K562 (cell line): ENCODE measurements around the gene C10orf90. TPM values are rescaled to one million over a fixed set of nuclear protein-coding genes. Genes with fewer than 3 reads are reported as not detected.

Experiments
- ATAC-seq: fragments of 200-7000 bp; cut with Tn5 transposase; 3 replicates; pipeline ENCODE4 v1.9.1; 2020; ENCODE audit warnings: moderate library complexity
- BruUV-seq: library from RNA; stranded (reverse); fragments of 400-500 nt; replicated peaks from 2 replicates; lab custom pipeline; 2021; lab: Mats Ljungman, UMichigan
- CTCF ChIA-PET: fragments of 300-600 bp; formaldehyde crosslinking; extraction: SDS; loops from one replicate; lab custom pipeline; 2021; ENCODE audit warnings: low intra/inter-chr PET ratio; lab: Yijun Ruan, JAX
- POLR2A ChIA-PET: fragments of 300-600, 350-650 bp; sonication (Branson Sonifier 250); formaldehyde crosslinking; extraction: SDS; loops from one replicate; lab custom pipeline; 2021; ENCODE audit warnings: antibody characterized with exemption, inconsistent platforms; lab: Yijun Ruan, JAX
- DNase-seq, 4 experiments: peaks; one replicate each; pipeline versions ENCODE4 v3.0.0 to v3.0.0-alpha.2; 2011 to 2018; ENCODE audit warnings: low spot score in 3 of 4, mixed read lengths in 3 of 4; ENCODE audit errors: extremely low read depth in 1 of 4
- FAIRE-seq: peaks from 2 replicates; lab custom pipeline; 2011; peaks lifted over from hg19 to GRCh38; lab: Jason Lieb, UNC
- H2AFZ ChIP-seq: 2 replicates; pipeline ENCODE4 v1.6.0; 2011; ENCODE audit warnings: low read depth, low read length, control low read depth, inconsistent platforms
- H3K27ac ChIP-seq: fragments of 200-600 bp; 3 replicates; pipeline ENCODE4 v1.8.0; 2011; ENCODE audit warnings: low read depth, mild to moderate bottlenecking, control low read depth, inconsistent platforms, low read length, moderate library complexity, mixed read lengths; ENCODE audit errors: extremely low read depth
- H3K27me3 ChIP-seq, 2 experiments: fragments of 300-600 bp in 1 of 2; 2 replicates in 1 of 2; 3 replicates in 1 of 2; pipeline versions ENCODE4 v1.6.0 to v1.8.0; 2011; ENCODE audit warnings: inconsistent platforms in 2 of 2, low read length in 2 of 2, mild to moderate bottlenecking in 1 of 2, mixed read lengths in 1 of 2, moderate library complexity in 1 of 2; ENCODE audit not compliant: control insufficient read depth in 2 of 2, insufficient read depth in 2 of 2
- H3K36me3 ChIP-seq: fragments of 300-600 bp; 3 replicates; pipeline ENCODE4 v1.8.0; 2011; ENCODE audit warnings: mild to moderate bottlenecking, low read length, inconsistent platforms; ENCODE audit not compliant: control insufficient read depth, insufficient read depth
- H3K4me1 ChIP-seq, 2 experiments: fragments of 200-600 bp in 1 of 2; replicated peaks in 1 of 2; 2 replicates in 1 of 2; 3 replicates in 1 of 2; pipeline versions ENCODE4 v1.5.1 to v1.8.0; 2011; ENCODE audit warnings: inconsistent platforms in 2 of 2, low read length in 2 of 2, mild to moderate bottlenecking in 1 of 2, mixed read lengths in 1 of 2, moderate library complexity in 1 of 2; ENCODE audit not compliant: control insufficient read depth in 2 of 2, insufficient read depth in 2 of 2
- H3K4me2 ChIP-seq: 2 replicates; pipeline ENCODE4 v1.6.1; 2011; ENCODE audit warnings: low read length, control low read depth, inconsistent platforms, mixed read lengths; ENCODE audit not compliant: insufficient read depth
- H3K4me3 ChIP-seq: fragments of 200-600 bp; sonication (generic), shearing (Covaris generic); 2 replicates; pipeline ENCODE4 v1.5.1; 2016; ENCODE audit warnings: control low read depth, inconsistent platforms
- H3K79me2 ChIP-seq: fragments of 200-600 bp; 3 replicates; pipeline ENCODE4 v1.8.0; 2011; ENCODE audit warnings: low read length, inconsistent platforms; ENCODE audit not compliant: control insufficient read depth, insufficient read depth
- H3K9ac ChIP-seq, 2 experiments: 2 replicates each; pipeline versions ENCODE4 v1.6.0 to v1.6.1; 2011; ENCODE audit warnings: low read depth in 2 of 2, low read length in 2 of 2, control low read depth in 1 of 2, inconsistent platforms in 1 of 2, mild to moderate bottlenecking in 1 of 2, mixed read lengths in 1 of 2; ENCODE audit not compliant: insufficient read depth in 1 of 2
- H3K9me1 ChIP-seq: one replicate; pipeline ENCODE4 v1.6.0; 2011; ENCODE audit warnings: inconsistent platforms, mild to moderate bottlenecking, low read length, moderate library complexity; ENCODE audit not compliant: control insufficient read depth, insufficient read depth
- H3K9me3 ChIP-seq: replicated peaks from 2 replicates; pipeline ENCODE4 v1.5.1; 2011; ENCODE audit warnings: low read depth, low read length, inconsistent platforms; ENCODE audit not compliant: control insufficient read depth, insufficient read depth
- H4K20me1 ChIP-seq: replicated peaks from 2 replicates; pipeline ENCODE4 v1.6.1; 2011; ENCODE audit warnings: low read length, inconsistent platforms, mixed read lengths; ENCODE audit not compliant: control insufficient read depth, insufficient read depth
- CBX2 ChIP-seq: fragments of 200-600 bp; sonication (generic); IDR thresholded peaks from one replicate; pipeline ENCODE4 v1.6.1; 2012; ENCODE audit warnings: mild to moderate bottlenecking, low read length, inconsistent platforms; ENCODE audit not compliant: insufficient read depth, poor library complexity, severe bottlenecking
- CCNT2 ChIP-seq: IDR thresholded peaks from 2 replicates; pipeline ENCODE4 v1.6.1; 2011; ENCODE audit warnings: borderline replicate concordance, low read depth, mild to moderate bottlenecking, moderate library complexity, mixed read lengths, low read length; ENCODE audit not compliant: insufficient read length; ENCODE audit errors: extremely low read depth
- MBD2 ChIP-seq: sonication (generic); IDR thresholded peaks from 2 replicates; pipeline ENCODE4 v1.6.1; 2016; ENCODE audit warnings: low read depth, borderline replicate concordance
- MCM5 ChIP-seq: fragments of 450-650 bp; IDR thresholded peaks from 2 replicates; pipeline ENCODE4 v1.6.1; 2016; ENCODE audit warnings: low read depth
- MEIS2 ChIP-seq: fragments of 450-650 bp; IDR thresholded peaks from 2 replicates; pipeline ENCODE4 v1.6.1; 2014; ENCODE audit warnings: mild to moderate bottlenecking; ENCODE audit not compliant: partially characterized antibody
- MXD1 ChIP-seq: fragments of 250-450 bp; sonication (Bioruptor Pico); IDR thresholded peaks from 2 replicates; pipeline ENCODE4 v1.8.0; 2021; ENCODE audit warnings: borderline replicate concordance, mild to moderate bottlenecking, moderate library complexity; ENCODE audit not compliant: poor library complexity, severe bottlenecking
- PRDM10 ChIP-seq: fragments of 450-650 bp; IDR thresholded peaks from 2 replicates; pipeline ENCODE4 v1.6.1; 2018; ENCODE audit not compliant: partially characterized antibody
- SAFB2 ChIP-seq: fragments of 200-400 bp; formaldehyde crosslinking; IDR thresholded peaks from 2 replicates; pipeline ENCODE4 v1.6.1; 2018; ENCODE audit warnings: borderline replicate concordance, low read length, low read depth, moderate library complexity; ENCODE audit not compliant: severe bottlenecking
- SLC30A9 ChIP-seq: fragments of 250-450 bp; sonication (Bioruptor Pico); IDR thresholded peaks from 2 replicates; pipeline ENCODE4 v1.8.0; 2022; ENCODE audit warnings: mild to moderate bottlenecking, moderate library complexity
- SMAD2 ChIP-seq: fragments of 150-350 bp; IDR thresholded peaks from 2 replicates; pipeline ENCODE4 v1.6.1; 2014; ENCODE audit warnings: low read depth, mild to moderate bottlenecking, low read length
- TARDBP ChIP-seq: fragments of 450-650 bp; IDR thresholded peaks from 2 replicates; pipeline ENCODE4 v1.6.1; 2016
- TEAD2 ChIP-seq: fragments of 450-650 bp; IDR thresholded peaks from 2 replicates; pipeline ENCODE4 v1.6.1; 2016; ENCODE audit warnings: missing genetic modification characterization, control low read depth, missing compliant biosample characterization
- YY1 ChIP-seq, 3 experiments: IDR thresholded peaks; 2 replicates each; pipeline ENCODE4 v1.6.1; 2011; ENCODE audit warnings: low read length in 2 of 3, mild to moderate bottlenecking in 2 of 3, moderate library complexity in 2 of 3, borderline replicate concordance in 1 of 3, control low read depth in 1 of 3, low read depth in 1 of 3; ENCODE audit not compliant: insufficient read depth in 3 of 3, insufficient replicate concordance in 2 of 3, control insufficient read depth in 1 of 3, insufficient read length in 1 of 3; ENCODE audit errors: extremely low read depth in 1 of 3
- ZKSCAN3 ChIP-seq: fragments of 250-450 bp; sonication (Bioruptor Pico); IDR thresholded peaks from 2 replicates; pipeline ENCODE4 v1.4.0; 2020
- ZNF354B ChIP-seq: fragments of 250-450 bp; sonication (Bioruptor Pico); IDR thresholded peaks from 2 replicates; pipeline ENCODE4 v1.4.0; 2020
- ZNF644 ChIP-seq: fragments of 200-800 bp; sonication (Bioruptor generic); IDR thresholded peaks from 2 replicates; pipeline ENCODE4 v1.6.1; 2016; ENCODE audit warnings: low read depth, missing genetic modification characterization, missing compliant biosample characterization
- WGBS: fragments of 100-300 bp; shearing (Covaris generic); methylation state at CpG from one replicate; pipeline ENCODE4 v1.1.6; 2016; ENCODE audit warnings: low coverage, mixed read lengths; ENCODE audit not compliant: insufficient coverage; ENCODE audit errors: missing lambda C conversion rate; 5-methylcytosine and 5-hydroxymethylcytosine counted together
- in situ Hi-C: fragments of 300-500 bp; cut with MboI; formaldehyde crosslinking; loops from 4 replicates; pipeline ENCODE4 v1.15.0; 2018; ENCODE audit warnings: inconsistent platforms, mixed read lengths
- intact Hi-C: fragments of 100-400 bp; cut with micrococcal nuclease; formaldehyde crosslinking; loops from 2 replicates; pipeline ENCODE4 v1.14.2; 2022
- polyA plus RNA-seq, 8 experiments: library from polyadenylated mRNA; depleted of rRNA in 4 of 8; stranded (reverse) in 5 of 8; unstranded in 3 of 8; fragments of >200 nt; fragmentation: Nextera tagmentation in 2 of 8; fragmentation: Illumina TruSeq in 1 of 8; extraction: Ambion mirVana in 2 of 8; extraction: Trizol in 1 of 8; gene quantifications; 2 replicates each; pipeline versions ENCODE4 v1.2.1 to v1.2.3, GENCODE V29; 2011 to 2014; ENCODE audit warnings: inconsistent platforms in 1 of 8, missing spikeins in 1 of 8
- total RNA-seq, 7 experiments: library from RNA; depleted of rRNA in 6 of 7; stranded (reverse); fragments of >200 nt in 6 of 7; fragmentation: Illumina TruSeq in 2 of 7; extraction: Trizol in 2 of 7; gene quantifications; 2 replicates each; pipeline versions ENCODE4 v1.2.1 to v1.2.3, GENCODE V29; 2011 to 2021; ENCODE audit warnings: low replicate concordance in 1 of 7

The C10orf90 gene
- total and polyA plus RNA-seq, 9 of the 15 experiments (the other 6 are each of a cell fraction or from before 2014, with no cell fraction given), result not detected

- CTCF ChIA-PET, result interaction anchor here (0.6 kb wide), 1 partner anchor 904 kb away, joined by 3 read pairs; no protein-coding TSS in a partner anchor
- H3K27me3 ChIP-seq, result no peaks in the 10 kb centered on the region
- no peak overlapping the region for H3K9ac ChIP-seq
- in situ Hi-C loops, result no loop called here
- no peaks in the 10 kb centered on the region for H3K36me3 ChIP-seq
- H2AFZ ChIP-seq, result no peak overlapping the region
- 3% methylated on average over 9 of the region's 9 CpGs for WGBS
- H3K27ac ChIP-seq, result no peak overlapping the region
- no peaks in the 10 kb centered on the region for H4K20me1 ChIP-seq
- FAIRE-seq (no peak), DNase-seq (no peak), ATAC-seq (no peak)
- H3K4me3 ChIP-seq, result no peak overlapping the region
- intact Hi-C loops, result no loop called here
- BruUV-seq, result no TSS peak
- H3K9me3 ChIP-seq, result no peaks in the 10 kb centered on the region
- no peaks in the 10 kb centered on the region for H3K9me1 ChIP-seq
- no peaks in the 10 kb centered on the region for H3K79me2 ChIP-seq
- POLR2A ChIA-PET, result no interaction called here
- TF ChIP-seq ZNF644 (no peak), TEAD2 (no peak), SAFB2 (no peak), YY1 (IDR thresholded peaks at IDR 0.05; ENCODE audit: borderline replicate concordance in 1 of 3, control insufficient read depth in 1 of 3, extremely low read depth in 1 of 3, insufficient read depth in 3 of 3, insufficient read length in 1 of 3, insufficient replicate concordance in 2 of 3, low read depth in 1 of 3, low read length in 2 of 3) (no peak), ZKSCAN3 (CRISPR knock-in tag) (no peak), CBX2 (no peak), MXD1 (CRISPR knock-in tag) (no peak), MEIS2 (no peak), MCM5 (no peak), MBD2 (no peak), TARDBP (no peak), SMAD2 (no peak), CCNT2 (no peak), SLC30A9 (no peak), ZNF354B (no peak), PRDM10 (no peak)
- H3K4me2 ChIP-seq, result no peak overlapping the region
- no peaks in the 10 kb centered on the region for H3K4me1 ChIP-seq
These were observed 142.7 kb downstream of the C10orf90 start for GRCh38 chr10:126527645-126528314.
